H1 (cell line): ENCODE measurements around the gene CYP1B1.

Experiments
- CTCF ChIP-seq, 3 experiments: IDR thresholded peaks; 1 replicate in 2 of 3; 2 replicates in 1 of 3; pipeline versions ENCODE4 v1.5.1 to v1.6.1; 2011; ENCODE audit warnings: low read length in 3 of 3, mild to moderate bottlenecking in 3 of 3, inconsistent platforms in 2 of 3, low read depth in 1 of 3, moderate library complexity in 1 of 3; ENCODE audit not compliant: insufficient read depth in 1 of 3; ENCODE audit errors: control extremely low read depth in 1 of 3
- JUN ChIP-seq: IDR thresholded peaks from 2 replicates; pipeline ENCODE4 v1.6.1; 2011; ENCODE audit warnings: low read depth, mild to moderate bottlenecking, improper control_type of control experiment, low read length
- POLR2AphosphoS5 ChIP-seq: IDR thresholded peaks from 2 replicates; pipeline ENCODE4 v1.6.1; 2011; ENCODE audit warnings: low read depth, low read length
- RFX5 ChIP-seq: IDR thresholded peaks from 2 replicates; pipeline ENCODE4 v1.6.1; 2011; ENCODE audit warnings: low read depth, low read length, improper control_type of control experiment, borderline replicate concordance

DNA sequence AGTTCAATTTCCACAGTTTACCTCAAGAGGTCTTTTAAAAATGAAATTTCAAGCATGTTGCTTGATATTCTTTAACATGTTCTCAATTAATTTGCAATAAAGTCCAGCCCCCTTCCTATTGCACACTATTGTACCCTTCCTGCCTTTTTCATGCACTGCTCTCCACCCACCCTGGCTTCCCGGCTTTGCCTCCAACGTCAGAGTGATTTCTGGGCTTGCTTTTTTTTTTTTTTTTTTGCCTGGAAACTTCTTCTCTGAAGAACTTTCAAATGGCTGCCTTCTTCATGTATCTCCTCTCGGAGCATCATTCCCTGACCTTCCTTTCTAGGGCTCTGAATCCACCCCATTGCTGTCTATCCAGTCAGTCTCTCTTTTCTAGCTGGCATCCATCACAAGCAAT is 24.4 kb upstream of the CYP1B1 start:
- TF ChIP-seq POLR2AphosphoS5 (no peak), CTCF (IDR thresholded peaks at IDR 0.05; ENCODE audit: control extremely low read depth in 1 of 3, insufficient read depth in 1 of 3, low read depth in 1 of 3, low read length in 3 of 3) (no peak), JUN (no peak), RFX5 (no peak)
